SU-DHL-6 (cell line): ENCODE measurements around the gene RPL36AL.
A peak's percentile ranks its signal among the peaks of the same experiment; 100 is the strongest.
"Not testable (repeated sequence)": the region's sequence is repeated elsewhere in the genome, so short reads cannot be mapped to it uniquely, and the experiment has no call there.

Experiments used
- H2AFZ ChIP-seq: fragments of 200-600 bp; sonication (generic); 2 replicates; pipeline ENCODE4 v1.6.1; 2014; ENCODE audit warnings: low read depth, mild to moderate bottlenecking, moderate library complexity, mixed read lengths, antibody characterized with exemption, low read length; ENCODE audit not compliant: severe bottlenecking
- H3F3A ChIP-seq: fragments of 200-600 bp; shearing (Covaris generic); 2 replicates; pipeline ENCODE4 v1.6.0; 2016; ENCODE audit warnings: antibody characterized with exemption, mild to moderate bottlenecking; ENCODE audit not compliant: insufficient read depth
- H3K27ac ChIP-seq: fragments of 200-600 bp; sonication (generic); 2 replicates; pipeline ENCODE4 v1.5.1; 2016; ENCODE audit warnings: low read depth, mild to moderate bottlenecking, low read length, moderate library complexity, mixed read lengths
- H3K27me3 ChIP-seq: fragments of 200-600 bp; sonication (generic), shearing (Covaris generic); 2 replicates; pipeline ENCODE4 v1.6.0; 2014; ENCODE audit warnings: mild to moderate bottlenecking, low read length
- H3K36me3 ChIP-seq: fragments of 200-600 bp; sonication (generic); 2 replicates; pipeline ENCODE4 v1.6.1; 2014; ENCODE audit warnings: mild to moderate bottlenecking, low read length, mixed read lengths
- H3K4me2 ChIP-seq: fragments of 300-600, 200-600 bp; shearing (Covaris generic), sonication (generic); 2 replicates; pipeline ENCODE4 v1.6.0; 2014; ENCODE audit warnings: low read length, low read depth, mild to moderate bottlenecking; ENCODE audit not compliant: poor library complexity, severe bottlenecking
- H3K4me3 ChIP-seq: fragments of 200-600 bp; sonication (generic); 2 replicates; pipeline ENCODE4 v1.5.1; 2014; ENCODE audit warnings: antibody characterized with exemption, low read length, mild to moderate bottlenecking, mixed read lengths; ENCODE audit not compliant: insufficient read depth, poor library complexity, severe bottlenecking
- H3K79me2 ChIP-seq: fragments of 200-600 bp; sonication (generic); 2 replicates; pipeline ENCODE4 v1.6.1; 2014; ENCODE audit warnings: mild to moderate bottlenecking, low read length, moderate library complexity; ENCODE audit not compliant: insufficient read depth
- H3K9ac ChIP-seq: fragments of 200-600 bp; sonication (generic); 2 replicates; pipeline ENCODE4 v1.7.0; 2014; ENCODE audit warnings: mild to moderate bottlenecking, low read length
- H3K9me2 ChIP-seq: fragments of 200-600 bp; sonication (generic); replicated peaks from 2 replicates; pipeline ENCODE4 v1.6.1; 2014; ENCODE audit warnings: low read length; ENCODE audit not compliant: insufficient read depth
- H3K9me3 ChIP-seq: fragments of 200-600 bp; sonication (generic); 2 replicates; pipeline ENCODE4 v1.6.1; 2014; ENCODE audit warnings: low read length, mixed read lengths; ENCODE audit not compliant: insufficient read depth
- H4K20me1 ChIP-seq: fragments of 200-600 bp; sonication (generic); 2 replicates; pipeline ENCODE4 v1.6.1; 2014; ENCODE audit warnings: low read depth, mild to moderate bottlenecking, antibody characterized with exemption, low read length, moderate library complexity, mixed read lengths
- EZH2phosphoT487 ChIP-seq: fragments of 200-600 bp; sonication (generic), shearing (Covaris generic); conservative IDR thresholded peaks from 2 replicates; pipeline ENCODE4 v1.6.1; 2018; ENCODE audit warnings: mild to moderate bottlenecking, antibody characterized with exemption, low read length, moderate library complexity, mixed read lengths
- TF ChIP-seq, protein P1 (sequence below): fragments of 200-600 bp; sonication (generic); IDR thresholded peaks from one replicate; pipeline ENCODE4 v1.5.1; 2017; ENCODE audit warnings: antibody characterized with exemption, mild to moderate bottlenecking, low read length, moderate library complexity; ENCODE audit not compliant: insufficient read depth, poor library complexity, severe bottlenecking

The RPL36AL gene

DNA sequence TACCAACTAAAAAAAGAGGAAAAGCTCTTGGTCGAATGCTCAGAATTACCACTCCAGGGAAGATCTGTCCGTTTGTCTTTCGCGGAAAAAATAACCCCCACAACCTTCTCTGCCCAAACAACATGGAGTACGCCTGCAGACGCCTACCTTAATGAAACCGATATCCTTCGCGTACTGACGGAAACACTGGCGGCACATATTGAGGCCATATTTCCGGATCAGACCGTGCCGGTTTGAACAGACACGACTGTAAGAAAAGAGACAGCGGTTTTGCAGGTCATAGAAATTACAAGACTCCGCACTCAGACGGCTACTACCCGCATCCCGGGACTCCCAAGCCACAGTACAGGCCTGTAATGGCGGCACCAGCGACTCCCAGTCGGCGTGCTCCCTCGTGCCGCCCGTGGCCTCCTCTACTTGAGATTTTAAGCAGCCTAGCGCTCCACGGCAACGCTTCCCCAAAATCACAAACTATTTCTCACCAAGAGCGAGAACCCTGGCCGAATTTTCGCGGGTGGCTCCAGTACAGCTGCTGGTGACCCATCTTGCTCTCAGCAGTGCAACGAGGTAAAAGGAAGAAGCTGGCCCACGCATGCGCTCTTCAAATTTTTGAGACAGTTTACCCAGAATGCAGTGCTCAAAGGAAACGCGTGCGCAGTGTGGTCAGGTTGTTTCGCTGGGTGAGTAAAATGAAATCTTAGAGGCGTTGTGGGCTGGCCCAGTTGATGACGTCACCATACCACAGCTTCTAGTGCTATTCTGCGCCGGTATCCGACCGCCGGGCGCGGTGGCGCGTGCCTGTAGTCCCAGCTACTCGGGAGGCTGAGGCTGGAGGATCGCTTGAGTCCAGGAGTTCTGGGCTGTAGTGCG lies 34.4 kb downstream of the RPL36AL start, which contains the start of gene RPS29:
RPS29 (minus strand) TSS at position 578 of the 870 bp plus-strand sequence; CDS start at position 544, 34 bp downstream.
- Histone ChIP-seq H3K9me2 (no peaks in the 10 kb centered on the region), H3K4me3 (peak within 1 kb of the TSS; percentile 98), H3K4me2 (peak within 1 kb of the TSS; percentile 76), H3K9ac (peak within 1 kb of the TSS; percentile 94), H3K9me3 (no peaks in the 10 kb centered on the region), H3K27ac (peak within 1 kb of the TSS; percentile 83), H3F3A (peaks cover 63% of the 10 kb centered on the region), H3K27me3 (no peaks in the 10 kb centered on the region), H3K79me2 (peaks cover 51% of the 10 kb centered on the region), H4K20me1 (peaks cover 26% of the 10 kb centered on the region), H2AFZ (no peak within 1 kb of the TSS), H3K36me3 (peaks cover 32% of the 10 kb centered on the region)
- TF ChIP-seq EZH2phosphoT487: no peak
- TF ChIP-seq, protein P1, sequence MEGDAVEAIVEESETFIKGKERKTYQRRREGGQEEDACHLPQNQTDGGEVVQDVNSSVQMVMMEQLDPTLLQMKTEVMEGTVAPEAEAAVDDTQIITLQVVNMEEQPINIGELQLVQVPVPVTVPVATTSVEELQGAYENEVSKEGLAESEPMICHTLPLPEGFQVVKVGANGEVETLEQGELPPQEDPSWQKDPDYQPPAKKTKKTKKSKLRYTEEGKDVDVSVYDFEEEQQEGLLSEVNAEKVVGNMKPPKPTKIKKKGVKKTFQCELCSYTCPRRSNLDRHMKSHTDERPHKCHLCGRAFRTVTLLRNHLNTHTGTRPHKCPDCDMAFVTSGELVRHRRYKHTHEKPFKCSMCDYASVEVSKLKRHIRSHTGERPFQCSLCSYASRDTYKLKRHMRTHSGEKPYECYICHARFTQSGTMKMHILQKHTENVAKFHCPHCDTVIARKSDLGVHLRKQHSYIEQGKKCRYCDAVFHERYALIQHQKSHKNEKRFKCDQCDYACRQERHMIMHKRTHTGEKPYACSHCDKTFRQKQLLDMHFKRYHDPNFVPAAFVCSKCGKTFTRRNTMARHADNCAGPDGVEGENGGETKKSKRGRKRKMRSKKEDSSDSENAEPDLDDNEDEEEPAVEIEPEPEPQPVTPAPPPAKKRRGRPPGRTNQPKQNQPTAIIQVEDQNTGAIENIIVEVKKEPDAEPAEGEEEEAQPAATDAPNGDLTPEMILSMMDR: no peak

DNA sequence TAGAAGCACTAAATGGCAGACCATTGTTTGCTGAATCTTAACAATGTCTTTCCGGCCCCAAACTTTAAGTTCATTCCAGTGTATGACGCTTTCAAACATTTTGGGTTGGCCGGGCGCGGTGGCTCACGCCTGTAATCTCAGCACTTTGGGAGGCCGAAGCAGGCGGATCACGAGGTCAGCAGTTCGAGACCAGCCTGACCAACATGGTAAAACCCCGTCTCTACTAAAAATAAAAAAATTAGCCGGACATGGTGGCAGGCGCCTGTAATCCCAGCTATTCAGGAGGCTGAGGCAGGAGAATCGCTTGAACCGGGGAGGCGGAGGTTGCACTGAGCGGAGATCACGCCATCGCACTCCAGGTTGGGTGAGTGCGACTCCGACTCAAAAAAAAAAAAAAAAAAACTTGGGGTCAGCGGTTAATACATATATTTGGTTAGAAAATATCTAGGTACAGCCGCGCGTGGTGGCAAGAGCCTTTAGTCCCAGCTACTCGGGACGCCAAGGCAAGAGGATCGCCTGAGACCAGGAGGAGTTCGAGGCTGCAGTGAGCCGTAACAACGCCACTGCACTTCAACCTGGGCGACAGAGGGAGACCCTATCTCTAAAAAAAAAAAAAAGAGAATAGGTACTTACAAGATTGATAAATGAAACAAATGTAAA lies 35.3 kb downstream of the RPL36AL start:
- Histone ChIP-seq H4K20me1 (peaks cover 26% of the 10 kb centered on the region), H3K4me2 (peak overlapping the region; percentile 76), H3K36me3 (peaks cover 32% of the 10 kb centered on the region), H3K4me3 (peak overlapping the region; percentile 98), H3K9ac (peak overlapping the region; percentile 94), H3K79me2 (peaks cover 58% of the 10 kb centered on the region), H3K27ac (peak overlapping the region; percentile 83), H3F3A (peaks cover 67% of the 10 kb centered on the region)
- not testable (repeated sequence) for H3K9me3 ChIP-seq, H3K27me3 ChIP-seq, H2AFZ ChIP-seq, H3K9me2 ChIP-seq

DNA sequence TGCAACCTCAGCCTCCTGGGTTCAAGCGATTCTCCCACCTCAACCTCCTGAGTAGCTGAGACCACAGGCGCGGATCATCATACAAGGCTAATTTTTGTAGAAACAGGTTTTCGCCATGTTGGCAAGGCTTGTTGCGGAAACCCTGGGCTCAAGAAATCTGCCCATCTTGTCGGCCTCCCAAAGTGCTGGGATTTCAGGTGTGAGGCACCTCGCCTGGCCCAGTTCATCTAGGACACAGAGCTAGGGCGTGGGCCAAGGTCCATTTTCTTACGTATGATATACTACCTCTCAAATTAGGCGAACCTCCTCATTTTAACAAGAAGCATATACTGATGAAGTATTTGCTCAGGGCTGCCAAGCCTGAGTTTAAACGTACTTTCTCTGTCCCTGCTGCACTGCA lies 36.4 kb downstream of the RPL36AL start:
- Histone ChIP-seq H3K27ac (peak overlapping the region; percentile 83), H3K4me2 (peak overlapping the region; percentile 76), H3K36me3 (peaks cover 32% of the 10 kb centered on the region), H4K20me1 (peaks cover 29% of the 10 kb centered on the region), H2AFZ (no peak overlapping the region), H3K4me3 (peak overlapping the region; percentile 98), H3K9me2 (no peaks in the 10 kb centered on the region), H3K9ac (peak overlapping the region; percentile 94), H3K79me2 (peaks cover 65% of the 10 kb centered on the region), H3F3A (peaks cover 77% of the 10 kb centered on the region), H3K9me3 (no peaks in the 10 kb centered on the region), H3K27me3 (no peaks in the 10 kb centered on the region)
- TF ChIP-seq EZH2phosphoT487: no peak
- TF ChIP-seq, protein P1: no peak
